ENCODE measurements around the gene WDR7. TPM values are rescaled to one million over a fixed set of nuclear protein-coding genes. Genes with fewer than 3 reads are reported as not detected.

WDR7 gene
- total and polyA plus RNA-seq, 9 of the 15 experiments (the other 6 are each of a cell fraction or from before 2014, with no cell fraction given), result 1.4 to 9.4 (median 5.3) TPM

DNA sequence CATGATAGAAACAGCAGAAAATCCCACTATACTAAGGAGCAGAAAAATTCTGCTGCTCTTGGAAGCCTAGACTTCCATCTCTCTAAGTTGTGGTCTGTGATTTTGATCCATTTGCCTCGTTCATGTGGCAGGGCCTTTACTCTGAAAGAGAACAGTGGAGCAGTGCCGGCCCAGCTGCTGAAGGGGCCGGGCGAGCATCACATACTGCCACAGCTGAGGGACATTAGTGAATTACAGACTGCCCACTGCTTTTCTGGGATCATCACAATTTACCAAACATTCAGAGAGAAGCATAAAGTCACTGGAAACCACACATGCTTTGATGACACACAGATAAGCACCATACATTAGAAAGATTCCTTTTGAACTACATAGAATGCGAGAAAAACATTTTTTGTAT lies 278.7 kb downstream of the WDR7 start:
- in situ Hi-C loops (cut with MboI), result no loop called here
- Histone ChIP-seq H3K9me1 (ENCODE audit: control insufficient read depth, insufficient read depth, low read length) (no peaks in the 10 kb centered on the region), H3K4me3 (no peak overlapping the region), H3K27ac (ENCODE audit: extremely low read depth, low read depth, low read length) (no peak overlapping the region), H2AFZ (ENCODE audit: low read depth, low read length) (no peak overlapping the region), H3K27me3 (ENCODE audit: control insufficient read depth in 2 of 2, insufficient read depth in 2 of 2, low read length in 2 of 2) (no peaks in the 10 kb centered on the region), H3K36me3 (ENCODE audit: control insufficient read depth, insufficient read depth, low read length) (no peaks in the 10 kb centered on the region), H3K79me2 (ENCODE audit: control insufficient read depth, insufficient read depth, low read length) (no peaks in the 10 kb centered on the region), H4K20me1 (replicated peaks; ENCODE audit: control insufficient read depth, insufficient read depth, low read length) (no peaks in the 10 kb centered on the region), H3K4me1 (replicated peaks in 1 of 2; ENCODE audit: control insufficient read depth in 2 of 2, insufficient read depth in 2 of 2, low read length in 2 of 2) (no peaks in the 10 kb centered on the region), H3K9ac (ENCODE audit: insufficient read depth in 1 of 2, low read depth in 2 of 2, low read length in 2 of 2) (no peak overlapping the region), H3K4me2 (ENCODE audit: insufficient read depth, low read length) (no peak overlapping the region), H3K9me3 (replicated peaks; ENCODE audit: control insufficient read depth, insufficient read depth, low read depth, low read length) (no peaks in the 10 kb centered on the region)
- WGBS (ENCODE audit: insufficient coverage, low coverage, missing lambda C conversion rate), result 47% methylated on average over 4 of the region's 5 CpGs
- CTCF ChIA-PET (ENCODE audit: low intra/inter-chr PET ratio), result no interaction called here
- BruUV-seq (replicated peaks), result no TSS peak
- ATAC-seq, result no peak
- FAIRE-seq, result no peak
- DNase-seq (ENCODE audit: extremely low read depth in 1 of 4, low spot score in 3 of 4), result no peak
- TF ChIP-seq, protein P1, sequence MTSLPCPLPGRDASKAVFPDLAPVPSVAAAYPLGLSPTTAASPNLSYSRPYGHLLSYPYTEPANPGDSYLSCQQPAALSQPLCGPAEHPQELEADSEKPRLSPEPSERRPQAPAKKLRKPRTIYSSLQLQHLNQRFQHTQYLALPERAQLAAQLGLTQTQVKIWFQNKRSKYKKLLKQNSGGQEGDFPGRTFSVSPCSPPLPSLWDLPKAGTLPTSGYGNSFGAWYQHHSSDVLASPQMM (CRISPR knock-in tag; IDR thresholded peaks at IDR 0.05), result no peak
- TF ChIP-seq RHOXF2B (CRISPR knock-in tag; conservative IDR thresholded peaks at IDR 0.05) (no peak), PML (IDR thresholded peaks at IDR 0.05; ENCODE audit: low read length) (no peak), RBM39 (optimal IDR thresholded peaks at IDR 0.05; ENCODE audit: low read depth, low read length) (no peak), HMBOX1 (IDR thresholded peaks at IDR 0.05) (no peak), ARID2 (IDR thresholded peaks at IDR 0.05) (no peak)
- TF ChIP-seq, protein P2, sequence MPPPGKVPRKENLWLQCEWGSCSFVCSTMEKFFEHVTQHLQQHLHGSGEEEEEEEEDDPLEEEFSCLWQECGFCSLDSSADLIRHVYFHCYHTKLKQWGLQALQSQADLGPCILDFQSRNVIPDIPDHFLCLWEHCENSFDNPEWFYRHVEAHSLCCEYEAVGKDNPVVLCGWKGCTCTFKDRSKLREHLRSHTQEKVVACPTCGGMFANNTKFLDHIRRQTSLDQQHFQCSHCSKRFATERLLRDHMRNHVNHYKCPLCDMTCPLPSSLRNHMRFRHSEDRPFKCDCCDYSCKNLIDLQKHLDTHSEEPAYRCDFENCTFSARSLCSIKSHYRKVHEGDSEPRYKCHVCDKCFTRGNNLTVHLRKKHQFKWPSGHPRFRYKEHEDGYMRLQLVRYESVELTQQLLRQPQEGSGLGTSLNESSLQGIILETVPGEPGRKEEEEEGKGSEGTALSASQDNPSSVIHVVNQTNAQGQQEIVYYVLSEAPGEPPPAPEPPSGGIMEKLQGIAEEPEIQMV (tag; conservative IDR thresholded peaks at IDR 0.05; ENCODE audit: low read depth), result no peak
- intact Hi-C loops (cut with micrococcal nuclease), result no loop called here
- POLR2A ChIA-PET, result no interaction called here

All from K562 (cell line).